Stimulated activated memory B cell treated with anti-CD40 and anti-IgM and Interleukin-4, amounts not matched to agents 10 μg/mL and 1 μg/mL and 100 μg/mL, for 72 hours (primary cell): ENCODE data around the gene HOXD12.

ENCODE experiments used
- ATAC-seq: fragments of 150-1000 bp; cut with Tn5 transposase; 2 replicates; pipeline ENCODE4 v1.10.0; 2021
- H3K27ac Mint-ChIP-seq: one replicate; pipeline ENCODE4 v1.8.0; 2022; ENCODE audit warnings: mild to moderate bottlenecking, mixed read lengths
- H3K27me3 Mint-ChIP-seq: one replicate; pipeline ENCODE4 v1.8.0; 2022; ENCODE audit warnings: mixed read lengths
- H3K36me3 Mint-ChIP-seq: one replicate; pipeline ENCODE4 v1.8.0; 2022; ENCODE audit warnings: mixed read lengths
- H3K4me1 Mint-ChIP-seq: one replicate; pipeline ENCODE4 v1.8.0; 2022; ENCODE audit warnings: mixed read lengths
- H3K4me3 Mint-ChIP-seq: one replicate; pipeline ENCODE4 v1.8.0; 2022; ENCODE audit warnings: mild to moderate bottlenecking, moderate library complexity, mixed read lengths
- H3K9me3 Mint-ChIP-seq: one replicate; pipeline ENCODE4 v1.8.0; 2022; ENCODE audit warnings: mixed read lengths

HOXD12 gene

DNA sequence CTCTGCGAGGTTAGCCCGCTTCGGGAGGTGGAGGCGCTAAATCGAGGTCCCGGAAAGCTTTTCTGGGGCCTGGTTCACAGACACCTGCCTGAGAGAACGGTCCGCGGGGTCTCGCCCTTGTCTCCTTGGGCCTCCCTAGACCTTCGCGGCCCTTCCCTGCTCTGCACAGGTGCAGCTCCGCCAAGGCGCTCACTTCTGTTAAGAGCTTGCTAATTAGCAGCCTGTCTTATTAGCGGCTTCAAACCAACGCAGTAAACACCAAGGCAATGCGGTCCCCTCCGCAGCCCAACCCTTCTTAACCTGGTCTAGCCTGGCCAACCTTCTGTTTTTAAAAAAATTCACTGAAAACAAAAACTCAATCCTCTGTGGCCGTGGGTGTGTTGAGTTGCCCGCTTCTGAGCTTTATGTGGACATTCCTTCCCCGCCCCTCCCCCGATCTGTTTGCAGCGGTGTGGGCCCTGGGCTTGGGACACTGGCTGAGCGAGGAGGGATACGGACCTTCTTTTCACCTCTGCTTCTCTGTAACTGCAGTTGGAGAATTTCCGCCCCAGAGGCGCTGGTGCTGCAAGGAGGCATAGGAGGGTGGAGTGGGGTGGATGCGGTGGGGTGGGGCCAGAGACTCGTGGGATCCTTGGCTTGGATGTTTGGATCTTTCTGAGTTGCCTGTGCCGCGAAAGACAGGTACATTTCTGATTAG, 48.4 kb downstream of the HOXD12 start:
- no peak for ATAC-seq
- no peak overlapping the region for H3K4me3 Mint-ChIP-seq
- H3K27me3 Mint-ChIP-seq, result peaks cover 98% of the 10 kb centered on the region
- no peak overlapping the region for H3K27ac Mint-ChIP-seq
- no peaks in the 10 kb centered on the region for H3K4me1 Mint-ChIP-seq
- H3K9me3 Mint-ChIP-seq, result no peaks in the 10 kb centered on the region
- no peaks in the 10 kb centered on the region for H3K36me3 Mint-ChIP-seq

DNA sequence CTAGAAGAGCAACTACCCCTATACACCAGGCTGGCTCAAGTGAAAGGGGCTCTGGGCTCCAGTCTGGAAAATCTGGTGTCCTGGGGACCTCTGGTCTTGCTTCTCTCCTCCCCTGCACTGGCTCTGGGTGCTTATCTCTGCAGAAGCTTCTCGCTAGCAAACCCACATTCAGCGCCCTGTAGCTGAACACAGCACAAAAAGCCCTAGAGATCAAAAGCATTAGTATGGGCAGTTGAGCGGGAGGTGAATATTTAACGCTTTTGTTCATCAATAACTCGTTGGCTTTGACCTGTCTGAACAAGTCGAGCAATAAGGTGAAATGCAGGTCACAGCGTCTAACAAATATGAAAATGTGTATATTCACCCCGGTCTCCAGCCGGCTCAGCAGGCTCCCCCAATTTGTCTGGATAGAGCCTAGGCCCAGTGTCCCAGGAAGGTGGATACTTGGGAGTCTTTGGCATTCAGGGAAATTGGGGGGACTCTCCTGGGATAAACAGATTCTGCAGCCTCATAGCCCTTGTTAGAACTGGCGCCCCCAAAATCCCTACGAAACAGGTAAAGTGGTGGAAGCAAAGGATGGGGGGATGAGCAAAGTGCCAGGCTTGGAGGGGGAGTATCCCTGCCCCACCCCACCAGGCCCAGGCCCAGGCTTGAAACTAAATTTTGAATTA, 49.3 kb downstream of the HOXD12 start:
- H3K4me3 Mint-ChIP-seq, result no peak overlapping the region

DNA sequence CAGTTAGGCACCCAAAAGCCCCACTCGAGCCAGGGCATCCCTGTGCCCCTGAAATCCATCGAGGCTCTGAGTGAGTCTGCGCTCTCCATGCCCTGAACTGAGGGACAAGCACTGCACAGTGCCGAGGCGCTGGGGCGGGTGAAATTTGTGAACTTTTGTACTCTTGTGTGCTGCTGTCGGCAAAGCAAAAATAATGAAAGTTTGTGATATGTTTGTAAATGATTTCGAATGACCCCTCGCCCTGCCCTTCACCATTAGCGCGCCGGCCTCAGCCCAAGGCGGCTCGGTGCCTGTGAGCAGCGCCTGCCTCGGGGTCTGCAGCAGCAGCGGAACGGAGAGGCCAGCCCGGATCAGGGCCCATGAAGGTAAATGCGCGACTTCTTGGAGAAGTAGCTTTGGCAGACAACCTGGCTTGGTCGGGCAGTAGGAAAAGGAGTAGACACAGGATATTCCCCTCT, 49.9 kb downstream of the HOXD12 start:
- no peaks in the 10 kb centered on the region for H3K4me1 Mint-ChIP-seq

More for the DNA sequence above, 49.3 kb downstream of the HOXD12 start:
- ATAC-seq, result no peak
- Mint-ChIP-seq H3K4me1 (no peaks in the 10 kb centered on the region), H3K27me3 (peaks cover 98% of the 10 kb centered on the region), H3K27ac (no peak overlapping the region), H3K9me3 (no peaks in the 10 kb centered on the region), H3K36me3 (no peaks in the 10 kb centered on the region)

DNA sequence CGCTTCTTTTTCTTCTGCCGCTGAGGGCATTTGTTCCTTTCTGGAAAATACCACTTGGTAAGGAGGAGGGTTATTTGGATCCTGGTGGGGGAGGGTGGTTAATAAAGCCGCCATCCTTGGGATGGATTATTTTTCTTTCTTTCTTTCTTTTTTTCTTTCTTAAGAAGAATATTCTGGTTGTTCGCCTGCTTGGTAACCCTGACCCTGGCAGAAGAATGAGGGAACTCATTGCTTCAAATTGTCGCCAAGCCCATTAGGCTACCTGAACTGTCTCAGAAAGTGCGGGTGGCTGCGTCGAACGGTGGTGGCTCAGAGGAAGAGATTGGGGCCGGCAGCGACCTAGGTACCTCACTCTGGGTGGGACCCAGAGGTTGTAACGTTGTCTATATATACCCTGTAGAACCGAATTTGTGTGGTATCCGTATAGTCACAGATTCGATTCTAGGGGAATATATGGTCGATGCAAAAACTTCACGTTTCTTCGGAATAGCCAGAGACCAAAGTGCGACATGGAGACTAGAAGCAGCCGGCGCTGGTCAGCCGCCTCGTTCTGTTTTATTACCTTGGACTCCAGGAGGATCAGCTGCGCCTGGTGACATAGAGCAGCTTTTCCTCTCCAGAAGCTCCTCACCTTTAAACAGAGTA, 50.5 kb downstream of the HOXD12 start:
- H3K27ac Mint-ChIP-seq, result no peak overlapping the region
- no peak for ATAC-seq
- no peaks in the 10 kb centered on the region for H3K36me3 Mint-ChIP-seq
- H3K4me1 Mint-ChIP-seq, result no peaks in the 10 kb centered on the region
- no peaks in the 10 kb centered on the region for H3K9me3 Mint-ChIP-seq
- no peak overlapping the region for H3K4me3 Mint-ChIP-seq
- peaks cover 100% of the 10 kb centered on the region for H3K27me3 Mint-ChIP-seq

More for the DNA sequence above, 49.9 kb downstream of the HOXD12 start:
- ATAC-seq, result no peak
- H3K36me3 Mint-ChIP-seq, result no peaks in the 10 kb centered on the region
- no peaks in the 10 kb centered on the region for H3K9me3 Mint-ChIP-seq
- H3K27ac Mint-ChIP-seq, result no peak overlapping the region
- no peak overlapping the region for H3K4me3 Mint-ChIP-seq
- peaks cover 98% of the 10 kb centered on the region for H3K27me3 Mint-ChIP-seq

DNA sequence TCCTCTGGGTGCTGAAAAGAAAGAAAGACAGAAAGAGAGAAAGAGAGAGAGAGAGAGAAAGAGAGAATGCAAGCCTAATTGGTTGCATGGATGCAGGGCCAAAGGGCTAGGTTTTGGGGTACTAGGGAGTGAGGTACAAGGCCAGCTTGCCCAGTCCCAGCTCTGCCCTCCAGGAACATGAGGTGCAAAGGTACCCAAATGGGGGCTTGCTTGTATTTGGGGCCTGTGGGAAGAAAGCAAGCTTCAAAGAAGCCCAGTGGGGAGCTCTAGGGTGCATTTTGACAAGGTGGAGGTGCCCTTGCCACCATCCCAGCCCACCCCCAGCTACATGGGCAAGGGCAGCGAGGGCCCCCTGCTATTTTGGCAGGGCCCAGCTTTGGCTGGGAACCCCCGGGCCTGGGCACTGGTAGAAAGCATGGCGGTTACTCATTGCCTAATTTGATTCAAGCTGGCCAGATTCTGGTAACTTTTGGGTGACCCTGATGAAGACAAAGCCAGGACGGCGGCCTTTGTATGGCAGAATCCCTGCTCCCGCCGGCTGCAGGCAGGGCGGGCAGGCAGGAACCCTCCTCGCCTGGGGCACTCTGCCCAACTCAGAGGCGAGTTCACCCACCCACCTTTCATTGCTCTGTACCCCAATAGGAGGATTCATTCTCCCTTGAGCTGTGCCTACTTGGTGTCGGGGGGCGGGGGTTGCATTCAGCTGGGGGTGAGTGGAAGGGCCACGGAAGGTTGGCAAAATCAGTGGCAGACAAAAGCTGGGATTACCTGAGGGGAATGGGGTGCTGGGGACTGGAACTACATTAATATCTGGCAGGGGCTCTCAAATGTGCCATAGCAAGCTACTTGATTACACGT, 51.2 kb downstream of the HOXD12 start:
- H3K4me1 Mint-ChIP-seq, result no peaks in the 10 kb centered on the region
- no peaks in the 10 kb centered on the region for H3K9me3 Mint-ChIP-seq
- H3K4me3 Mint-ChIP-seq, result no peak overlapping the region
- H3K36me3 Mint-ChIP-seq, result no peaks in the 10 kb centered on the region
- peaks cover 100% of the 10 kb centered on the region for H3K27me3 Mint-ChIP-seq
- no peak overlapping the region for H3K27ac Mint-ChIP-seq
- ATAC-seq, result no peak

DNA sequence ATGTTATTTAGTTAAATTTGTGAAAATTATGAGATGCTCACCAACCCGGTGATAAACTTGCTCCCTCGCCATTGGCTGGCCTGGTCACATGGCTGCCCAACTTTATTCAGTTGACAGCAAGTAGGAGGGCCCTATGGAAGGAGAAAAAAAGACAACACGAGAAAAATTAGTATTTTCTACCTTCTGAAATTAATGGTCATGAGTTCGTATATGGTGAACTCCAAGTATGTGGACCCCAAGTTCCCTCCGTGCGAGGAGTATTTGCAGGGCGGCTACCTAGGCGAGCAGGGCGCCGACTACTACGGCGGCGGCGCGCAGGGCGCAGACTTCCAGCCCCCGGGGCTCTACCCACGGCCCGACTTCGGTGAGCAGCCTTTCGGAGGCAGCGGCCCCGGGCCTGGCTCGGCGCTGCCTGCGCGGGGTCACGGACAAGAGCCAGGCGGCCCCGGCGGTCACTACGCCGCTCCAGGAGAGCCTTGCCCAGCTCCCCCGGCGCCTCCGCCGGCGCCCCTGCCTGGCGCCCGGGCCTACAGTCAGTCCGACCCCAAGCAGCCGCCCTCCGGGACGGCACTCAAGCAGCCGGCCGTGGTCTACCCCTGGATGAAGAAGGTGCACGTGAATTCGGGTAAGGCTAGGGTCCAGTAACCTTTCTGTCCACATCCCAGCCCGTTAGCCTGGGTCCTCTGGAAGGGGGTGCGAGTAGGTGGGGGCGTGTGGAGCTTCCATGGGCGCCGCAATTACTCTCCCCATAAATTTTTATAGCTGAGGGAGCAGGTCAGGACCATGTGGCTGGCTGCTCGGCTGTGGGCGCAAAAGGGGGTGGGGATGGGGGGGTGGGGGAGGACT, 52.1 kb downstream of the HOXD12 start, which contains the start of gene HOXD4:
HOXD4 (plus strand) TSS at position 109 of the 846 bp plus-strand sequence; CDS start at position 193, 84 bp downstream.
- Mint-ChIP-seq H3K4me1 (no peaks in the 10 kb centered on the region), H3K27me3 (peaks cover 100% of the 10 kb centered on the region), H3K36me3 (no peaks in the 10 kb centered on the region), H3K4me3 (no peak within 1 kb of the TSS), H3K9me3 (no peaks in the 10 kb centered on the region), H3K27ac (no peak within 1 kb of the TSS)
- no peak for ATAC-seq
